Measurements from ENCODE around the gene GMDS.

Gene GMDS

GRCh38 chr6:1950631-1951030, 294.8 kb downstream of the GMDS start:
- no peak for DNase-seq (ENCODE audit: low read depth in 1 of 2, low spot score in 1 of 2)

- DNase-seq (ENCODE audit: low read depth in 1 of 2, low spot score in 1 of 2), result no peak
These were observed 295.9 kb downstream of the GMDS start for GRCh38 chr6:1949538-1949937.

GRCh38 chr6:1947922-1948321, 297.5 kb downstream of the GMDS start:
- no peak for DNase-seq (ENCODE audit: low read depth in 1 of 2, low spot score in 1 of 2)

GRCh38 chr6:1946583-1946982, 298.8 kb downstream of the GMDS start:
- DNase-seq (ENCODE audit: low read depth in 1 of 2, low spot score in 1 of 2), result no peak

- no peak for DNase-seq (ENCODE audit: low read depth in 1 of 2, low spot score in 1 of 2)
These were observed 300.1 kb downstream of the GMDS start for GRCh38 chr6:1945235-1945832.

- no peak for DNase-seq (ENCODE audit: low read depth in 1 of 2, low spot score in 1 of 2)
These were observed 302.6 kb downstream of the GMDS start for GRCh38 chr6:1942834-1943233.

- DNase-seq (ENCODE audit: low read depth in 1 of 2, low spot score in 1 of 2), result no peak
These were observed 303.9 kb downstream of the GMDS start for GRCh38 chr6:1941534-1941933.

GRCh38 chr6:1940381-1940780, 305.0 kb downstream of the GMDS start:
- DNase-seq (ENCODE audit: low read depth in 1 of 2, low spot score in 1 of 2), result no peak

GRCh38 chr6:1933292-1933691, 312.1 kb downstream of the GMDS start:
- no peak for DNase-seq (ENCODE audit: low read depth in 1 of 2, low spot score in 1 of 2)

GRCh38 chr6:1931817-1932216, 313.6 kb downstream of the GMDS start:
- no peak for DNase-seq (ENCODE audit: low read depth in 1 of 2, low spot score in 1 of 2)

GRCh38 chr6:1930356-1930755, 315.0 kb downstream of the GMDS start:
- DNase-seq (ENCODE audit: low read depth in 1 of 2, low spot score in 1 of 2), result no peak

GRCh38 chr6:1929931-1930330, 315.5 kb downstream of the GMDS start:
- no peak for DNase-seq (ENCODE audit: low read depth in 1 of 2, low spot score in 1 of 2)

- DNase-seq (ENCODE audit: low read depth in 1 of 2, low spot score in 1 of 2), result no peak
These were observed 319.5 kb downstream of the GMDS start for GRCh38 chr6:1925743-1926430.

- no peak for DNase-seq (ENCODE audit: low read depth in 1 of 2, low spot score in 1 of 2)
These were observed 322.0 kb downstream of the GMDS start for GRCh38 chr6:1923449-1923848.

- peak in 1 of 2 donors; percentile 8 for DNase-seq (ENCODE audit: low read depth in 1 of 2, low spot score in 1 of 2)
These were observed 327.6 kb downstream of the GMDS start for GRCh38 chr6:1917626-1918371.

GRCh38 chr6:1916334-1917070, 328.9 kb downstream of the GMDS start:
- no peak for DNase-seq (ENCODE audit: low read depth in 1 of 2, low spot score in 1 of 2)

- no peak for DNase-seq (ENCODE audit: low read depth in 1 of 2, low spot score in 1 of 2)
These were observed 330.2 kb downstream of the GMDS start for GRCh38 chr6:1915226-1915625.

GRCh38 chr6:1913577-1913976, 331.8 kb downstream of the GMDS start:
- no peak for DNase-seq (ENCODE audit: low read depth in 1 of 2, low spot score in 1 of 2)

GRCh38 chr6:1912731-1913130, 332.7 kb downstream of the GMDS start:
- no peak for DNase-seq (ENCODE audit: low read depth in 1 of 2, low spot score in 1 of 2)

- DNase-seq (ENCODE audit: low read depth in 1 of 2, low spot score in 1 of 2), result no peak
These were observed 333.9 kb downstream of the GMDS start for GRCh38 chr6:1911474-1911873.

GRCh38 chr6:1910621-1911407, 334.6 kb downstream of the GMDS start:
- no peak for DNase-seq (ENCODE audit: low read depth in 1 of 2, low spot score in 1 of 2)
